Activated CD8-positive, alpha-beta memory T cell treated with anti-CD3 and anti-CD28 coated beads for 48 hours (primary cell): ENCODE measurements around the gene TLE3.

Experiments
- DNase-seq, 3 experiments: peaks; one replicate each; pipeline ENCODE4 v3.0.0-alpha.2; 2020; ENCODE audit warnings: low read depth in 2 of 3, low spot score in 2 of 3

The TLE3 gene

GRCh38 chr15:70032509-70032908, 65.2 kb downstream of the TLE3 start:
- no peak for DNase-seq

GRCh38 chr15:70031713-70032112, 66.0 kb downstream of the TLE3 start:
- DNase-seq = no peak

GRCh38 chr15:70031261-70031660, 66.5 kb downstream of the TLE3 start:
- no peak for DNase-seq

- no peak for DNase-seq
These were observed 66.9 kb downstream of the TLE3 start for GRCh38 chr15:70030851-70031250.

GRCh38 chr15:70029297-70029701, 68.4 kb downstream of the TLE3 start:
- DNase-seq = no peak

GRCh38 chr15:70027518-70027917, 70.2 kb downstream of the TLE3 start:
- DNase-seq = no peak

- no peak for DNase-seq
These were observed 70.7 kb downstream of the TLE3 start for GRCh38 chr15:70026991-70027390.

- DNase-seq = no peak
These were observed 72.1 kb downstream of the TLE3 start for GRCh38 chr15:70025413-70026296.

- no peak for DNase-seq
These were observed 73.2 kb downstream of the TLE3 start for GRCh38 chr15:70024521-70024920.

GRCh38 chr15:70023769-70024491, 73.8 kb downstream of the TLE3 start:
- DNase-seq = no peak

GRCh38 chr15:70023064-70023768, 74.5 kb downstream of the TLE3 start:
- DNase-seq = peak in 2 of 3 experiments; percentile 16 to 27

GRCh38 chr15:70020229-70020628, 77.5 kb downstream of the TLE3 start:
- DNase-seq = no peak

GRCh38 chr15:70018646-70019600, 78.8 kb downstream of the TLE3 start:
- DNase-seq = no peak

GRCh38 chr15:70017801-70018200, 79.9 kb downstream of the TLE3 start:
- DNase-seq = no peak

- no peak for DNase-seq
These were observed 80.7 kb downstream of the TLE3 start for GRCh38 chr15:70017025-70017424.

- no peak for DNase-seq
These were observed 81.2 kb downstream of the TLE3 start for GRCh38 chr15:70016511-70016994.

GRCh38 chr15:70014860-70015490, 82.7 kb downstream of the TLE3 start:
- no peak for DNase-seq

GRCh38 chr15:70014331-70014730, 83.4 kb downstream of the TLE3 start:
- no peak for DNase-seq

GRCh38 chr15:70013656-70014313, 83.9 kb downstream of the TLE3 start:
- no peak for DNase-seq
